Heart right ventricle (tissue), 16 donors: ENCODE results near the gene HCFC1. TPM values are rescaled to one million over a fixed set of nuclear protein-coding genes. Genes with fewer than 3 reads are reported as not detected.
A peak's percentile ranks its signal among the peaks of the same experiment; 100 is the strongest.

Experiments used
- ATAC-seq, 8 donors: fragments of 200-7000 bp; cut with Tn5 transposase; one replicate each; pipeline ENCODE4 v1.9.1; 2020; ENCODE audit warnings: mild to moderate bottlenecking in 8 of 8, moderate library complexity in 8 of 8, moderate number of reproducible peaks in 1 of 8
- DNase-seq, 2 donors: peaks; one replicate each; pipeline ENCODE4 v3.0.0-alpha.2; 2020
- H3K27ac ChIP-seq, 10 donors: fragments of 200-600 bp; sonication (generic) in 2 of 10; one replicate each; pipeline versions ENCODE4 v1.5.0 to v1.8.0; 2020 to 2022; ENCODE audit warnings: mild to moderate bottlenecking in 3 of 10
- H3K27me3 ChIP-seq, 7 donors: fragments of 200-600 bp; one replicate each; pipeline ENCODE4 v1.8.0; 2021 to 2022; ENCODE audit warnings: mild to moderate bottlenecking in 2 of 7
- H3K36me3 ChIP-seq, 9 donors: fragments of 200-600 bp; sonication (generic) in 1 of 9; one replicate each; pipeline versions ENCODE4 v1.5.0 to v1.8.0; 2020 to 2022; ENCODE audit warnings: mild to moderate bottlenecking in 2 of 9
- H3K4me1 ChIP-seq, 9 donors: fragments of 200-600 bp; sonication (generic) in 1 of 9; one replicate each; pipeline versions ENCODE4 v1.5.0 to v1.8.0; 2020 to 2022; ENCODE audit warnings: mild to moderate bottlenecking in 4 of 9
- H3K4me3 ChIP-seq, 10 donors: fragments of 200-600 bp; sonication (generic) in 2 of 10; one replicate each; pipeline versions ENCODE4 v1.5.0 to v1.8.0; 2020 to 2022; ENCODE audit warnings: mild to moderate bottlenecking in 7 of 10, moderate library complexity in 2 of 10
- H3K9me3 ChIP-seq, 11 donors: fragments of 200-600 bp in 10 of 11; sonication (generic) in 2 of 11; one replicate each; pipeline versions ENCODE4 v1.5.0 to v1.8.0; 2013 to 2022; ENCODE audit warnings: mild to moderate bottlenecking in 2 of 11, control low read depth in 1 of 11, moderate library complexity in 1 of 11
- CTCF ChIP-seq, 9 donors: fragments of 200-600 bp; sonication (generic) in 2 of 9; IDR thresholded peaks; one replicate each; pipeline versions ENCODE4 v1.5.0 to v1.8.0; 2021 to 2022; ENCODE audit warnings: antibody characterized with exemption in 9 of 9, mild to moderate bottlenecking in 5 of 9, moderate library complexity in 1 of 9
- WGBS, 2 donors: extraction: QIAGEN DNeasy Blood & Tissue Kit; methylation state at CpG; one replicate each; pipeline ENCODE4 v1.1.7; 2013; ENCODE audit warnings: inconsistent platforms in 1 of 2; 5-methylcytosine and 5-hydroxymethylcytosine counted together
- intact Hi-C, 10 donors: fragments of 100-400 bp; cut with DNase I; formaldehyde crosslinking; loops; one replicate each; pipeline versions ENCODE4 v1.11.1 to v1.14.2; 2022
- polyA plus RNA-seq, 2 donors: library from polyadenylated mRNA; stranded (reverse); fragments of 200-250 nt; gene quantifications; one replicate each; pipeline ENCODE4 v1.2.3, GENCODE V29; 2013
- total RNA-seq, 10 donors: library from RNA; stranded (reverse); fragmentation: NEBNext Ultra II Directional in 3 of 10; extraction: Animal tissue kit (Norgen Biotek cat#: 25700) in 3 of 10; gene quantifications; one replicate each; pipeline versions ENCODE4 v1.2.1 to v1.2.4, GENCODE V29; 2021 to 2023
- donor health status: Arrhythmogenic right ventricular cardiomyopathy.
- donor health status: ischemic (EF 13 %, LVEDD 7.1; RV severe dilation, severe dysfunction).
- donor health status: healthy with polysubstance abuse.
- donor health status: DM: no; HTN: yes; CAD: no.
- donor health status: DM: no; HTN: no; CAD: no.
- donor health status: ischemic (EF 25% LVEDD 6.9; RV normal size, moderate dysfunction).
- donor health status: ischemic (EF 25% LVEDD 5.7; RV mildly dilated, moderate dysfunction).
- donor health status: healthy.
- donor health status: DM: yes; HTN: yes; CAD: no.
- donor health status: Ischemic cardiomyopathy.
- donor health status: ischemic (EF 35%, LVEDD 5.7; RV mildly dilated, moderate dysfunction).
- donor health status: nonischemic (EF 11% LVEDD 7.7; RV severe dilation, severe dysfunction).
- donor health status: DM: yes; HTN: yes; CAD: no.
- donor health status: PGD.
- donor health status: ischemic (EF 29% LVEDD 5.4; RV normal size, mild dysfunction).
- donor health status: nonischemic (EF 23%, LVEDD 6.1; RV moderate dilation, normal function).

The HCFC1 gene
- total and polyA plus RNA-seq, 12 donors: 12.3 to 41.6 (median 31.2) TPM

- intact Hi-C loops: loop anchor here in 4 of 10 donors (10.0 kb wide), 2 partner anchors 111 to 131 kb away; partner anchors contain the start of genes IDH3G (in 3 of the 4) and SSR4 (in 3 of the 4)
- peaks cover 0 to 84% (median 57%) of the 10 kb centered on the region in 9 donors for H3K4me1 ChIP-seq
- peak overlapping the region; percentile 50 to 99 (median 97) for H3K27ac ChIP-seq
- H3K36me3 ChIP-seq: peaks cover 0 to 13% (median 0%) of the 10 kb centered on the region in 9 donors
- ATAC-seq (no peak), DNase-seq (no peak)
- no peaks in the 10 kb centered on the region for H3K9me3 ChIP-seq
- H3K4me3 ChIP-seq: peak overlapping the region in 7 of 10 donors; percentile 11 to 71 (median 37)
- 83 to 93% methylated on average over 4 of the region's 4 CpGs for WGBS, 2 donors
- no peak for TF ChIP-seq CTCF (IDR thresholded peaks at IDR 0.05)
- H3K27me3 ChIP-seq: peaks cover 0 to 60% (median 0%) of the 10 kb centered on the region in 7 donors
Measured at GRCh38 chrX:153925387-153925738, 46.3 kb downstream of the HCFC1 start.

- DNase-seq: no peak
- Histone ChIP-seq H3K4me1 (peaks cover 0 to 78% (median 51%) of the 10 kb centered on the region in 9 donors), H3K4me3 (peak overlapping the region in 5 of 10 donors; percentile 8 to 71 (median 20))
Measured at GRCh38 chrX:153924149-153924861, 47.3 kb downstream of the HCFC1 start.

GRCh38 chrX:153922932-153923857 is 48.4 kb downstream of the HCFC1 start:
- intact Hi-C loops: loop anchor here in 5 of 10 donors (2.0 to 10.0 kb wide), 3 partner anchors 26 to 128 kb away; partner anchors contain the start of genes IDH3G (in 3 of the 5) and SSR4 (in 3 of the 5)
- Histone ChIP-seq H3K36me3 (peaks cover 0 to 14% (median 0%) of the 10 kb centered on the region in 9 donors), H3K27ac (peak overlapping the region in 8 of 10 donors; percentile 30 to 99 (median 97)), H3K27me3 (peaks cover 0 to 80% (median 0%) of the 10 kb centered on the region in 7 donors), H3K4me1 (peaks cover 0 to 69% (median 42%) of the 10 kb centered on the region in 9 donors), H3K9me3 (no peaks in the 10 kb centered on the region), H3K4me3 (peak overlapping the region in 2 of 10 donors; percentile 15 to 71)
- TF ChIP-seq CTCF (IDR thresholded peaks at IDR 0.05): peak in 8 of 9 donors; percentile 36 to 65 (median 58)
- WGBS, 2 donors: 50 to 52% methylated on average over 19 to 25 of the region's 25 CpGs
- DNase-seq: peak; percentile 78 to 82
- ATAC-seq: peak in 7 of 8 donors; percentile 38 to 74 (median 70)

More at GRCh38 chrX:153924149-153924861, 47.3 kb downstream of the HCFC1 start:
- Histone ChIP-seq H3K36me3 (peaks cover 0 to 5% (median 0%) of the 10 kb centered on the region in 9 donors), H3K9me3 (no peaks in the 10 kb centered on the region), H3K27me3 (peaks cover 0 to 71% (median 0%) of the 10 kb centered on the region in 7 donors), H3K27ac (peak overlapping the region in 9 of 10 donors; percentile 28 to 99 (median 96))
- 15 to 16% methylated on average over 14 of the region's 14 CpGs for WGBS, 2 donors
- peak in 8 of 9 donors; percentile 9 to 47 (median 28) for TF ChIP-seq CTCF (IDR thresholded peaks at IDR 0.05)
- peak in 3 of 8 donors; percentile 10 to 16 (median 13) for ATAC-seq
- intact Hi-C loops: loop anchor here in 4 of 10 donors (10.0 kb wide), 2 partner anchors 110 to 130 kb away; partner anchors contain the start of genes IDH3G (in 3 of the 4) and SSR4 (in 3 of the 4)
